NT2/D1 (cell line): ENCODE measurements around the gene SCP2.

ENCODE experiments used
- SUZ12 ChIP-seq: IDR thresholded peaks from 2 replicates; pipeline ENCODE4 v1.6.1; 2011; ENCODE audit not compliant: insufficient read length, insufficient read depth; ENCODE audit errors: extremely low read depth
- YY1 ChIP-seq: IDR thresholded peaks from 2 replicates; pipeline ENCODE4 v1.6.1; 2011; ENCODE audit not compliant: insufficient read length, insufficient read depth
- ZNF274 ChIP-seq: IDR thresholded peaks from 2 replicates; pipeline ENCODE4 v1.6.1; 2011; ENCODE audit warnings: mild to moderate bottlenecking, low read depth, low read length

DNA sequence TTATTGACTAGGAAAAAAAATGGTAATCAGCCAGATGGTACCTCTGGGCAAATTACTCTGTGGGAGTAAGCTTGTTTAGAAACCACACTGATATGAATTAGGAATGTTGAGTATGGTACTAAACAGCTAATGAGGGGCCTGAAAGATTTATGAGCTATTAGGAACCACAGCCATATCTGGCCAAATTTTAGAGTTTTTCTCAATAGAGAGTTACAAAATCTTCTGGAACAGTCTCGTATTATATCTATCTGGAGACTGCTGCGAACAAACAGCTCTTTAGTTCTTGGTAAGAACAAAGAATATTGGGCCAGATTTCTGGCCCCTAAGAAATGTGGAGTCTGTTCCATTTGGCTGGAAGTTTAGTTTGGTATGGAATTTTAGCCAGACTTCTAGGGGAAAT is 130.1 kb downstream of the SCP2 start:
- TF ChIP-seq YY1 (no peak), SUZ12 (no peak), ZNF274 (no peak)
